GM18526 (cell line): ENCODE results near the gene SLC26A1.

ENCODE experiments used
- POLR2A ChIP-seq: IDR thresholded peaks from 3 replicates; pipeline ENCODE4 v1.6.1; 2011; ENCODE audit not compliant: insufficient read length; ENCODE audit errors: extremely low read depth

The SLC26A1 gene

GRCh38 chr4:953574-953915, 39.7 kb downstream of the SLC26A1 start:
- no peak for TF ChIP-seq POLR2A

DNA sequence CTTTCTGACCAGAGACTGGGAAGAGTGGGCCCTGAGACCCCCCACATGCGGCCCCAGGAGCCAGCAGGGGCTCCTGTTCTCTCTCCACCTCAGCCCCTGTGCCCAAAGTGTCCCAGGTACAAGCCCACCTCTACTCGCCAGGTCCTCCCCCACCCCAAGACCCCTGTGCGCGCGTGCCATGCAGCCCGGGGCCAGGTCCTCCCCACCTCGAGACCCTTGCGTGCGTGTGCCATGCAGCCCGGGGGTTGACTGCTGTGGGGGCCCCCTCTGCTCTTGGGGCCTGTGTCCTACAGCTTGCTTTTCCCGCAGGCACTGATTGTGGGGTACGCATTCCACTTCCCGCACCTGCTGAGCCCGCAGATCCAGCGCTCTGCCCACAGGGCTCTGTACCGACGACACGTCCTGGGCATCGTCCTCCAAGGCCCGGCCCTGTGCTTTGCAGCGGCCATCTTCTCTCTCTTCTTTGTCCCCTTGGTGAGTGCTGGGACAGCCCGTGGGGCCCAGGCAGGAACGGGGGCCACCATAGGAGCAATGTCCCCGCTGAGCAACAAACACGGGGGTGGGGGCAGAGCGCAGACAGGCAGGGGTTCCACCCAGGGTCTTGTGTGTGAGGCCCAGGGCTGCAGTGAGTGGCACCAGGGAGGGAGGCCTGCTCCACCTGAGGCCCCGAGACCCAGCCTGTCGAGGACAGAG, 40.2 kb downstream of the SLC26A1 start:
- no peak for TF ChIP-seq POLR2A

DNA sequence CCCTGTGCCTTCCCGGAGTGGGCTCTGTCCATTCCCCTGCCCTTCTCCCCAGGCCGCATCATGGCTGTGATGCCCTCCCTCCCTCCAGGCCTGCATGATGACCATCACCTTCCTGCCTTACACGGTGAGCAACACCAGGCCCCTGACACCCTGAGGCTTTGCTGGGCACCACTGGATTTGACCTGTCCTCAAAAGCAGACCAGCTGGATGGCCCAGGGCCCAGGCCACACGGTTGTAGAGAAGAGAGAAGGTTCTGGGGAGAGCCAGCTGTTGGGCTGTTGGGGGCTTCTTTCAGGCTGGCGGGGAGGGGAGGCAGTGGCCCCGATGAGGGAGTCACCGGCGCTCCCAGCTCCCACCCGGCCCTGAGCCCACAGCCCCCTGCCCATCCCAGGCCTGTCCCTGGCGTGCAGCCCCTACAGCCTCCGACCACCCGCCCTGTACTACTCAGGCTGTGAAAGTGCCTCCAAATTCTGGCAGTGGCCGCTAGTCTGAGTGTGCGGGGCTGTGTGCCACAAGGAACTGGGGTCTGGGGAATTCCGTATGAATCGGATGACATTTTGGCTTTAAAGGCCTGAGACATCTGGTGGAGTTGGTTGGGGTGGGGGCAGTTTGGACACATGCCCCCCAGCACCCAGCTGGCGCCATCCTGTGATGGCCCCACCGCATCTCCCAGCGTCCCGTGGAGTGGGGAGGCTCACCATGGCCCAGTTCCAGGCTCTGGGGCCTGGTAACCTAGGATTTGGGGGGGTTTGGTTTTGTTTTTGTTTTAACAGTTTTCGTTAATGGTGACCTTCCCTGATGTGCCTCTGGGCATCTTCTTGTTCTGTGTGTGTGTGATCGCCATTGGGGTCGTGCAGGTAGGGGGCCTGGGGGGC, 41.4 kb downstream of the SLC26A1 start:
- TF ChIP-seq POLR2A: no peak

- TF ChIP-seq POLR2A: no peak
These were observed 42.0 kb downstream of the SLC26A1 start for GRCh38 chr4:951186-951585.

DNA sequence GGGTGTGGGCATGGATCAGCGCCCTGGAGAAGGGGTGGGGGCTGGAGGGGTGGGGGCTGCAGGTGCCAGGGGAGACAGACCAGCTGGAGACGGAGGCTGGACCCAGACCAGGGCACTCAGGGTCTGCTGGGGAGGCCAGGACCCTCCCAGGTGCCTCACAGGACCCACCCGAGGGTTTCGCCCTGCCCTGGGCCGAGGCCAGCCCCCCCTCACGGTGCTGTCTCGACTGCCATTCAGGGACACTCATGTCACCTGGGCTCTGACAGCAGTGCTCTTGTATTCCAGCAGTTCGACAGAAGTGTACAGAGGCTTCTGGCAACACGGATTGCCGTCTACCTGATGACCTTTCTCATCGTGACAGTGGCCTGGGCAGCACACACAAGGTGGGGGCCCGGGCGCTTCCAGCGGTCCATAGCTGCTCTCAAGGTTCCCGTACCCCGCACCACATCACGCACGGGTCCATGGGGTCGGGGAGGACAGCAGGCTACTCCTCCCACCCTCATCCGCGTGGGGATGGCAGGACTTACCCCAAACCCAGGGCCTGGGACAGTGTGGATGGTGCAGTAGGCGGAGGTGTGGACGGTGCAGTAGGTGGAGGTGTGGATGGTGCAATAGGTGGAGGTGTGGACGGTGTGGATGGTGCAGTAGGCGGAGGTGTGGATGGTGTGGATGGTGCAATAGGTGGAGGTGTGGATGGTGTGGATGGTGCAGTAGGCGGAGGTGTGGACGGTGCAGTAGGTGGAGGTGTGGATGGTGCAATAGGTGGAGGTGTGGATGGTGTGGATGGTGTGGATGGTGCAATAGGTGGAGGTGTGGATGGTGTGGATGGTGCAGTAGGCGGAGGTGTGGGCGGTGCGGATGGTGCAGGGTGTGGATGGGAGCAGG, 42.8 kb downstream of the SLC26A1 start:
- TF ChIP-seq POLR2A: no peak

GRCh38 chr4:949656-950055, 43.5 kb downstream of the SLC26A1 start:
- TF ChIP-seq POLR2A: no peak

- no peak for TF ChIP-seq POLR2A
These were observed 44.3 kb downstream of the SLC26A1 start for GRCh38 chr4:948936-949300.

DNA sequence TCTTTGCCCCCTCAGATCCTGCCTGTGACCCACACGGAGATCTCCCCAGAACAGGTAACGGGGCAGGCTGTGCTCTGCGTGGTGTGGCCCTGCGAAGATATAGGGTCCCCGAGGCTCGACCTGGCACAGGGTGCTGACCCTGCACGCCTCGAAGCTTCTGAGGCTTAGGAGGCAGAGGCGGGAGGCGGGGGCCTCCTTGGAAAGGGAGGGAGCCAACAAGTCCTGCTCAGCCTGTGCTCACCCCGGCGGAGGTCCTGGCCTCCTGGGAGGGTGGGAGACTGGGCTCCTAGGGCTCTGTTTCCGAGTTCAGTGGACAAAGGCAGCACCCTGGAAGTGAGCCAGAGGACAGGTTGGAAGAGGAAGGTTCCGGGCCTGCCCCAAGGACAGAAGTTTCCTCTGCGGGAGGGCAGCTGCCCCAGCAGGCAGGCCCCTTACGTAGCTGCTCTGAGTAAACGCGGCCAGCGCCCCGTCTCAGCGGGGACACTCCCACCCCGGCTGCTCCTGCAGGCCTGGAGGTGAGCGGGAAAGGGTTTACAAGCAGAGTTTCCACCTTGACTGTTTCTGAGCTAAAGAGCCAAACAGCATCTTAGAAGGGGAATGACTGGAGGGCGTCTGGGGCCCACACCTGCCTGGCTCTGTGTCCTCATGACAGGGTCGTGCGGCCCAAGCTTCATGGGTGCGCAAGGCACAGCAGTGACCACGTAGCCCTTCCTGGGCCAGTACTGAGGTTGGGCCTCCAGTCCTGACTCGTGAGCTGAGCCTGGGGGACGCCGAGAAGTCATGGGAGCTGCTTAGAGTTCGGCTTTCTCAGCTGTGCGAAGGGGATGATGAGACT, 44.9 kb downstream of the SLC26A1 start:
- TF ChIP-seq POLR2A: no peak

DNA sequence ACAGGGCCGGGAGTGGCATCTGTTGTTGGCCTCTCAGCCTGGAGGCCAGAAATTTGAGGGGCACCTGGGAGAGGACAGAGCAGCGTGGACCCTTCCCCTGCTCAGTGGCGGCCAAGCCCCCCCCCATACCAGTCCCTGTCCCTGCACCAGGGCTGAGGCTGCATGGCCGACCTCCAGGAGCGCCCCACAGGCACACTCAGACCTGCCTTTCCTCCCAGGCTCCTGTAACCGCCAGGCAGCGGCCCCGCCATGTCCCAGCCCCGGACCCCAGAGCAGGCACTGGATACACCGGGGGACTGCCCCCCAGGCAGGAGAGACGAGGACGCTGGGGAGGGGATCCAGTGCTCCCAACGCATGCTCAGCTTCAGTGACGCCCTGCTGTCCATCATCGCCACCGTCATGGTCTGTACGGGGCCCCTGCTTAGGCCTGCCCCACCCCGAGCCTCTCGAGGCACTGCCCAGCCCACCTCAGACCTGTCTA, 45.7 kb downstream of the SLC26A1 start:
- TF ChIP-seq POLR2A: no peak

DNA sequence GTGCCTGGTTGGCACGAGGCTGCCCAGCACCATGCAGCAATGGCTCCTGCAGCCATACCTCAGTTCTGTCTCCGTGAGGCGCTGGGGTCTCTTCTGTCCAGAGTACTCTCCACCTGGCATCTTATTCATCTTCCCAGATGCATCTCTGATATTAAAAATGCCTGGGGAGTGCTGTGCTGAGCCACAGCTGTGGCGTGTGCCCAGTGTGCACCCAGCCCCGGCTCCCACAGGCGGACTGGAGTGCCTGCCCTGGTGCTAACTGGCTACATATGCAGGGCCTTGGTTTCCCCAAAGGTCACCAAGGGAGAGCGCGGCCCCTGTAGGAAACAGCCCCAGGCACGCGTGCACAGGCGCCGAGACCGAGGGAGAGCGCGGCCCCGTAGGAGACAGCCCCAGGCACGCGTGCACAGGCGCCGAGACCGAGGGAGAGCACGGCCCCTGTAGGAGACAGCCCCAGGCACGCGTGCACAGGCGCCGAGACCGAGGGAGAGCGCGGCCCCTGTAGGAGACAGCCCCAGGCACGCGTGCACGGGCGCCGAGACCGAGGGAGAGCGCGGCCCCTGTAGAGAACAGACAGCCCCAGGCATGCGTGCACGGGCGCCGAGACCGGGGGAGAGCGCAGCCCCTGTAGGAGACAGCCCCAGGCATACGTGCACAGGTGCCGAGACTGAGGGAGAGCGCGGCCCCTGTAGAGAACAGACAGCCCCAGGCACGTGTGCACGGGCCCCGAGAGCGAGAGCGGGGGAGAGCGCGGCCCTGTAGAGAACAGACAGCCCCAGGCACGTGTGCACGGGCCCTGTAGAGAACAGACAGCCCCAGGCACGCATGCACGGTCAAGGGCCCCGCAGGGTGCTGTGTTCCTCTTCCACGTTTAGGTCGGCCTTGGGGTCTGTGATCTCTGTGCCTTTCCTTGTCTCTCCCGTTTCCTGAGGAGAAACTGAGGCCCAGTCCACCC, 46.4 kb downstream of the SLC26A1 start:
- TF ChIP-seq POLR2A: no peak

DNA sequence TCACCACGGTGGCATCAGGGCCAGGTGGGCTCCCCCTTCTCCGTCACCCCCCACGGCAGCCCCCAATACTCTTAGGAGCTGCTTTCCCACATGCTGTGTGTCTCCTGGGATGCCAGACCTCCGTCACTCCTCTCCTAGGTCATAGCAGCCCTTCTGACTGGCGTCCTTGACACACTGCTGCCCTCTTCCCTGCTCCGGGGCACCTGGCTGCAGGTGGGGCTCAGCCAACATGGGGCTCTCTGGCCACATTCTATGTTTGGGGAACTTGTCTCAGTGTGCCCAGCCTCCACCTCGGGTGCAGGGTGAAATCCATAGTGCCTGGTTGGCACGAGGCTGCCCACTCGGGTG, 47.1 kb downstream of the SLC26A1 start:
- TF ChIP-seq POLR2A: no peak

DNA sequence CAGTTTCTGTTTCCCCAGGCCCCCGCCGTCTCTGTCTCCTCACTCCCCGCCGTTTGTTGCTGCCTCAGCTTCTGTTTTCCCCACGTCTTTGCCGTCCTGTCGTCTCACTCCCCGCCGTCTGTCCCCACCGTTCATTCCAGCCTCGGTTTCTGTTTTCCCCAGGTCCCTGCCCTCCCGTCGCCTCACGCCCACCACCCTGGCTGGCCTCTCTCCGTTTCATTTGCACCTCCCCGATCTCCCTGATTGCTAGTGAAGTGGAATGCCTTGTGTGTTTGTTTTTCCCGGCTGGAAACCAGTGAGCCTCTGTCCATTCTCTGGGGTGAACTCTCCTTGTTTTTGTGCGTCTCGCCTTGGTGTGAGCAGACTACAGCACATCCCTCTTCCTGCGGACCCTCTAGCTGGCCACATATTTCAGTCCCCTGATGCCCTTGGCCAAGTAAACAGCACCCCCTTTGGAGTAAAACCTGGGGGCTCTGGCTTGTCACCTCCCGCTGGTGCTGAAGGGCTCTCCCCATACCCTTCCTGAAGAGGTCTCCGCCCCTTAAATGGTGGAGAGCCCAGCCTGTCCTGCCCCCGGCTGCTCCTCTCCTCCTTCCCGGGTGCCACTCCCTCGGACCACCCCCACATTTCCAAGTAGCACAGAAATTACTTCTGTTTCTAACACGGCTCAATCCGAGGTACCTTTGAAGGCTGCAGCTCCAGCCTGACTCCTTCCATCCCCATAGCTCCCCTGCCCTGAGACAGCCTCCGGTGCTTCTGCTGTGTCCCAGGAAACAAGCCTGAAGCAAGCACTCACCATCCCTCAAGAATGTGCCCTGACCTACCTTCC, 47.7 kb downstream of the SLC26A1 start:
- TF ChIP-seq POLR2A: no peak
